Endothelial cell of umbilical vein (primary cell): ENCODE measurements around the gene TTYH2. TPM values are rescaled to one million over a fixed set of nuclear protein-coding genes. Genes with fewer than 3 reads are reported as not detected.
"Not testable (repeated sequence)": the region's sequence is repeated elsewhere in the genome, so short reads cannot be mapped to it uniquely, and the experiment has no call there.

ENCODE experiments used
- BruUV-seq: library from RNA; stranded (reverse); fragments of 400-500 nt; replicated peaks from 2 replicates; lab custom pipeline; 2021; lab: Mats Ljungman, UMichigan
- CTCF ChIA-PET: fragments of 300-600, 350-600 bp; sonication (Branson Sonifier 250); formaldehyde crosslinking; loops from one replicate; lab custom pipeline; 2021; ENCODE audit warnings: antibody characterized with exemption, inconsistent platforms; lab: Charles Lee
- POLR2A ChIA-PET: fragments of 300-600, 350-600 bp; sonication (Branson Sonifier 250); formaldehyde crosslinking; loops from one replicate; lab custom pipeline; 2021; ENCODE audit warnings: antibody characterized with exemption, inconsistent platforms; lab: Charles Lee
- DNase-seq: peaks from one replicate; pipeline ENCODE4 v3.0.0-alpha.2; 2011; ENCODE audit warnings: low read depth, low spot score
- FAIRE-seq: peaks from 2 replicates; lab custom pipeline; 2011; peaks lifted over from hg19 to GRCh38; lab: Jason Lieb, UNC
- H2AFZ ChIP-seq: 2 replicates; pipeline ENCODE4 v1.6.0; 2012; ENCODE audit warnings: low read depth, low read length, control low read depth, inconsistent platforms
- H3K27ac ChIP-seq: 2 replicates; pipeline ENCODE4 v1.5.1; 2011; ENCODE audit warnings: low read depth, mild to moderate bottlenecking, control low read depth, low read length, moderate library complexity; ENCODE audit not compliant: insufficient read depth
- H3K27me3 ChIP-seq, 2 experiments: 2 replicates each; pipeline versions ENCODE4 v1.6.0 to v1.6.1; 2011; ENCODE audit warnings: low read length in 2 of 2, mixed read lengths in 1 of 2; ENCODE audit not compliant: control insufficient read depth in 2 of 2, insufficient read depth in 2 of 2
- H3K36me3 ChIP-seq, 2 experiments: 2 replicates in 1 of 2; 3 replicates in 1 of 2; pipeline ENCODE4 v1.5.1; 2011; ENCODE audit warnings: low read length in 2 of 2, mild to moderate bottlenecking in 1 of 2, moderate library complexity in 1 of 2; ENCODE audit not compliant: control insufficient read depth in 2 of 2, insufficient read depth in 2 of 2; ENCODE audit errors: extremely low read depth in 1 of 2
- H3K4me1 ChIP-seq: 3 replicates; pipeline ENCODE4 v1.5.1; 2011; ENCODE audit warnings: mild to moderate bottlenecking, low read length; ENCODE audit not compliant: control insufficient read depth, insufficient read depth; ENCODE audit errors: extremely low read depth
- H3K4me2 ChIP-seq: 2 replicates; pipeline ENCODE4 v1.6.1; 2011; ENCODE audit warnings: low read length, control low read depth, mixed read lengths; ENCODE audit not compliant: insufficient read depth
- H3K4me3 ChIP-seq, 3 experiments: fragments of 200-600 bp in 1 of 3; sonication (generic), shearing (Covaris generic) in 1 of 3; replicated peaks in 1 of 3; 2 replicates each; pipeline ENCODE4 v1.5.1; 2011 to 2016; ENCODE audit warnings: control low read depth in 3 of 3, low read length in 3 of 3, mild to moderate bottlenecking in 2 of 3, inconsistent platforms in 1 of 3, low read depth in 1 of 3, moderate library complexity in 1 of 3; ENCODE audit not compliant: insufficient read depth in 1 of 3
- H3K79me2 ChIP-seq: 2 replicates; pipeline ENCODE4 v1.6.0; 2012; ENCODE audit warnings: low read length, inconsistent platforms; ENCODE audit not compliant: control insufficient read depth, insufficient read depth
- H3K9ac ChIP-seq: replicated peaks from 2 replicates; pipeline ENCODE3; 2011; ENCODE audit warnings: low read length, control low read depth; ENCODE audit not compliant: insufficient read depth; ENCODE audit errors: extremely low read depth
- H3K9me1 ChIP-seq: replicated peaks from 3 replicates; pipeline ENCODE4 v1.6.0; 2011; ENCODE audit warnings: mild to moderate bottlenecking, low read length; ENCODE audit not compliant: control insufficient read depth, insufficient read depth; ENCODE audit errors: extremely low read depth
- H3K9me3 ChIP-seq: replicated peaks from 2 replicates; pipeline ENCODE4 v1.5.1; 2012; ENCODE audit warnings: low read length, inconsistent platforms; ENCODE audit not compliant: control insufficient read depth, insufficient read depth
- H4K20me1 ChIP-seq: replicated peaks from 2 replicates; pipeline ENCODE3; 2011; ENCODE audit warnings: mild to moderate bottlenecking, low read length; ENCODE audit not compliant: control insufficient read depth, insufficient read depth; ENCODE audit errors: extremely low read depth
- FOS ChIP-seq: IDR thresholded peaks from 2 replicates; pipeline ENCODE4 v1.6.1; 2011; ENCODE audit warnings: mild to moderate bottlenecking, low read length, moderate library complexity, borderline replicate concordance; ENCODE audit not compliant: insufficient read depth
- GATA2 ChIP-seq: IDR thresholded peaks from 2 replicates; pipeline ENCODE4 v1.7.0; 2011; ENCODE audit warnings: low read depth, mild to moderate bottlenecking, moderate library complexity, mixed read lengths, low read length; ENCODE audit not compliant: insufficient read length, insufficient read depth
- MYC ChIP-seq: IDR thresholded peaks from one replicate; pipeline ENCODE4 v1.6.1; 2011; ENCODE audit warnings: mild to moderate bottlenecking, low read depth, low read length
- POLR2A ChIP-seq: IDR thresholded peaks from 2 replicates; pipeline ENCODE4 v1.6.1; 2012; ENCODE audit warnings: low read depth, mild to moderate bottlenecking, control low read depth, low read length
- POLR2AphosphoS5 ChIP-seq: IDR thresholded peaks from 2 replicates; pipeline ENCODE4 v1.6.1; 2012; ENCODE audit warnings: low read depth, mild to moderate bottlenecking, control low read depth, low read length, moderate library complexity; ENCODE audit not compliant: insufficient read depth
- dilution Hi-C: fragments of 300-500 bp; cut with MboI; formaldehyde crosslinking; loops from one replicate; pipeline ENCODE4 v1.15.0; 2019; ENCODE audit warnings: low sequenced_read_pairs; ENCODE audit not compliant: extremely low pct_ligation_motif_present
- intact Hi-C: fragments of 100-400 bp; cut with micrococcal nuclease; formaldehyde crosslinking; loops from one replicate; pipeline ENCODE4 v1.10.0; 2022
- polyA plus RNA-seq, 4 experiments: library from polyadenylated mRNA; depleted of rRNA in 3 of 4; stranded (reverse) in 3 of 4; unstranded in 1 of 4; fragments of >200 nt; gene quantifications; 2 replicates each; pipeline versions ENCODE4 v1.2.1 to v1.2.3, GENCODE V29; 2011 to 2012; ENCODE audit warnings: missing spikeins in 1 of 4
- total RNA-seq: library from RNA; stranded (reverse); gene quantifications from 2 replicates; pipeline ENCODE4 v1.2.3, GENCODE V29; 2021
- TF ChIP-seq, protein P1 (sequence below): IDR thresholded peaks from 2 replicates; pipeline ENCODE4 v1.6.1; 2011; ENCODE audit not compliant: insufficient read depth, insufficient read length

The TTYH2 gene
- total and polyA plus RNA-seq, 2 donors (not counting 3 experiments of a cell fraction or from before 2014, with no cell fraction given), result 0.75 to 2.0 TPM

DNA sequence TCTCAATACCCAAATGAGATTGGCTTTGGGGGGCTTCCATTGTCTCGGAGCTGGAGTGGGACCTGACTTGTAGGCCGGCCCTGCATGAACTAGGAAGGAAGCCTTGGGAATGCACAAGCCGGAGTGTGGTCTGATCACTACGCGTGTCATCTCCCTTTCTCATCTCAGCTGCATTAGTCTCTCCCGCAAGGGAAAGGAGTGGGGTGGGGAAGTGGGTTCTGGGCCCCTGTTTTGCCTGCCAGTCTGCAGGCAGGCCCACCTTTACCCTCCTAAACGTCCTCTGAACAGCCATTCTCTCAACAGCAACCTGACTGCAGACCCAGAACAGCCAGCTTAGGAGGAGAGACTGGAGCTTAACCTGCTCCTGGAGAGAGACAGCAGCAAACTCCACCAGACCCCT is 49.2 kb downstream of the TTYH2 start:
- ChIA-PET CTCF (no interaction called here), POLR2A (interaction anchor here (0.5 kb wide), 1 partner anchor 1392 kb away, joined by 6 read pairs; no protein-coding TSS in a partner anchor)
- no peak for DNase-seq
- no peak for FAIRE-seq
- Histone ChIP-seq H3K9ac (no peak overlapping the region), H4K20me1 (no peaks in the 10 kb centered on the region), H3K9me1 (no peaks in the 10 kb centered on the region), H3K4me1 (no peaks in the 10 kb centered on the region), H3K27ac (no peak overlapping the region), H3K4me2 (no peak overlapping the region), H3K27me3 (no peaks in the 10 kb centered on the region), H3K4me3 (no peak overlapping the region), H3K79me2 (no peaks in the 10 kb centered on the region), H3K9me3 (no peaks in the 10 kb centered on the region), H2AFZ (no peak overlapping the region), H3K36me3 (no peaks in the 10 kb centered on the region)
- dilution Hi-C loops (no loop called here), intact Hi-C loops (no loop called here)
- TF ChIP-seq GATA2 (no peak), MYC (no peak), POLR2A (no peak), FOS (no peak), POLR2AphosphoS5 (no peak)
- TF ChIP-seq, protein P1, sequence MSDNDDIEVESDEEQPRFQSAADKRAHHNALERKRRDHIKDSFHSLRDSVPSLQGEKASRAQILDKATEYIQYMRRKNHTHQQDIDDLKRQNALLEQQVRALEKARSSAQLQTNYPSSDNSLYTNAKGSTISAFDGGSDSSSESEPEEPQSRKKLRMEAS, result no peak
- BruUV-seq, result no TSS peak

GRCh38 chr17:74267054-74267453 is 53.7 kb downstream of the TTYH2 start:
- FAIRE-seq, H3K4me3 ChIP-seq, H3K36me3 ChIP-seq, H4K20me1 ChIP-seq, H3K9ac ChIP-seq, H3K9me3 ChIP-seq, H3K27ac ChIP-seq, DNase-seq, H3K27me3 ChIP-seq, intact Hi-C loops, H2AFZ ChIP-seq, H3K9me1 ChIP-seq, BruUV-seq, POLR2A ChIA-PET, H3K4me2 ChIP-seq, dilution Hi-C loops, CTCF ChIA-PET, H3K79me2 ChIP-seq, H3K4me1 ChIP-seq: not testable (repeated sequence)
